ENCODE results near the gene RC3H2.
A peak's percentile ranks its signal among the peaks of the same experiment; 100 is the strongest.
"Not testable (repeated sequence)": the region's sequence is repeated elsewhere in the genome, so short reads cannot be mapped to it uniquely, and the experiment has no call there.

RC3H2 gene

DNA sequence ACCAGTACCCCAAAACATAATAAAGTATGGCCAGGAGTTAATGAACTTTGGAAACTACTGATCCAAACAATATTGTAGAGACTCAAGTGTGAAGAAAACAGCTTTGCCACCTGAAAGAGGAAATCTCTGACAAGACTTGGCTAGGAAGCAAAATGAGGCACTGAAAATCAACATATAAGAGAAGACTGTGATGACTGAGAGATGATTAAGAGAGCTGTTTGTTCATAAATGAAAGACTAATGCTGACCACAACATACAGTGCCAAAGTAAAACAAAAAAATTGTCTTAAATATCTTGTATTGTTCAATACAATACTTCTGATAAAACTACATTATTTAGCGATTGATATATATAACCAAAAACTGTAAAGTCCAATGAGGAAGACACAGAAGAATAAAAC, 7.2 kb downstream of the RC3H2 start:
- Histone ChIP-seq H3K9me3 (ENCODE audit: control extremely low read depth in 1 of 5, control insufficient read depth in 4 of 5, insufficient read depth in 2 of 5, low read depth in 1 of 5, low read length in 4 of 5) (no peaks in the 10 kb centered on the region), H3K4me3 (ENCODE audit: control insufficient read depth in 1 of 7, extremely low read depth in 1 of 7, insufficient read depth in 4 of 7, low read depth in 2 of 7, low read length in 6 of 7) (no peak overlapping the region), H3K27ac (ENCODE audit: insufficient read depth in 1 of 2, low read depth in 1 of 2, low read length in 2 of 2, poor library complexity in 1 of 2, severe bottlenecking in 2 of 2) (no peak overlapping the region), H3K27me3 (replicated peaks in 2 of 5; ENCODE audit: control insufficient read depth in 4 of 5, insufficient read depth in 5 of 5, low read length in 4 of 5) (no peaks in the 10 kb centered on the region), H3K36me3 (ENCODE audit: control insufficient read depth in 4 of 4, insufficient read depth in 4 of 4, low read length in 3 of 4) (peaks cover 4 to 36% (median 15%) of the 10 kb centered on the region in 4 experiments), H3K4me1 (ENCODE audit: control extremely low read depth in 1 of 4, control insufficient read depth in 4 of 4, insufficient read depth in 4 of 4, low read length in 3 of 4) (peaks cover 8 to 33% (median 21%) of the 10 kb centered on the region in 4 experiments)
- no CpG with 5 or more reads among the region's 1 CpG for WGBS (ENCODE audit: insufficient coverage)
- POLR2A ChIA-PET = interaction anchor here (0.7 kb wide), 1 partner anchor 60 kb away, joined by 3 read pairs; no protein-coding TSS in a partner anchor
- DNase-seq = no peak
- CTCF ChIA-PET = interaction anchor here (1.1 to 2.1 kb wide), 5 partner anchors 14 to 548 kb away, joined by 3 to 5 read pairs (median 4); no protein-coding TSS in a partner anchor

DNA sequence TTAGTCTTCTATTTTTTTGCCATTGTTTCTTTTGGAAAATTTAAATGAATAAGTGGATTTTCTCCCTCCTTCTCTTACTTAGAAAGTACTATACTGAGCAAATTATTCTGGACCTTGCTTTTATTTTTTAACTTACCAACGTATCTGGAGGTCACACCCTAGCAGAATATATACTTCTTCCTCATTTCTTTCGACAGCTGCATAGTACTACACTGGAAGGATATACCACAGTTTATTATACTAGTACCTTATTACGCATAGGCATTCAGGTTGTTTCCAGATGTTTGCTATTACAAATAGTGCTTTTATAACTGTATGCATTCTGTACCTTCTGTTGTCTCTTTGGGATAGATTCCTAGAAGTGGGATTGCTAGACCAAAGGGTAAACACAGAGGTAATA, 16.7 kb downstream of the RC3H2 start:
- H3K4me1 ChIP-seq (ENCODE audit: control extremely low read depth in 1 of 4, control insufficient read depth in 4 of 4, insufficient read depth in 4 of 4, low read length in 3 of 4) = no peaks in the 10 kb centered on the region
- POLR2A ChIA-PET = no interaction called here
- no peaks in the 10 kb centered on the region for H3K9me3 ChIP-seq (ENCODE audit: control extremely low read depth in 1 of 5, control insufficient read depth in 4 of 5, insufficient read depth in 2 of 5, low read depth in 1 of 5, low read length in 4 of 5)
- peaks cover 25 to 76% (median 39%) of the 10 kb centered on the region in 4 experiments for H3K36me3 ChIP-seq (ENCODE audit: control insufficient read depth in 4 of 4, insufficient read depth in 4 of 4, low read length in 3 of 4)
- H3K27ac ChIP-seq (ENCODE audit: insufficient read depth in 1 of 2, low read depth in 1 of 2, low read length in 2 of 2, poor library complexity in 1 of 2, severe bottlenecking in 2 of 2) = no peak overlapping the region
- H3K27me3 ChIP-seq (replicated peaks in 2 of 5; ENCODE audit: control insufficient read depth in 4 of 5, insufficient read depth in 5 of 5, low read length in 4 of 5) = no peaks in the 10 kb centered on the region
- no CpG with 5 or more reads among the region's 3 CpGs for WGBS (ENCODE audit: insufficient coverage)
- DNase-seq = no peak
- CTCF ChIA-PET = interaction anchor here (0.9 kb wide), 1 partner anchor 53 kb away, joined by 3 read pairs; no protein-coding TSS in a partner anchor
- no peak overlapping the region for H3K4me3 ChIP-seq (ENCODE audit: control insufficient read depth in 1 of 7, extremely low read depth in 1 of 7, insufficient read depth in 4 of 7, low read depth in 2 of 7, low read length in 6 of 7)

DNA sequence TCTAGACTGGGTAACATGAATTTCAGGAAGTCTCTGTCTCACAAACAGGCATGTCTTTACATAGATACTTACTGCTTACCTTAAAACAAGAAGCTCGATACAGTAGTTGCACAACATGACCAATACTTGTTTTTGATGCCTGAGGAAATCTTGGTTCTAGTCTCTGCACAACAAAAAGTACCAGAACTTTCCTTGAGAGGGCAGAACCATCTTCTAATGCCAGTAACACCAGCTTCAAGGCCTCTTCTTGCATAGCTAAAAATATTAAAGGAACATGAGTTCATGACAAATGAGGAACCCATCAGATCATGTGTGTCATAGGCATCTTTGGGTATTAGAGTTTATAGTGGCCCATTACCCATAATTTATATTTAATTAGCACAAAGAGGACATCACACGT, 22.0 kb downstream of the RC3H2 start:
- POLR2A ChIA-PET = interaction anchor here (0.6 kb wide), 1 partner anchor 34 kb away, joined by 4 read pairs; no protein-coding TSS in a partner anchor
- peak; percentile 22 to 55 (median 46) for DNase-seq
- H3K4me3 ChIP-seq (ENCODE audit: control insufficient read depth in 1 of 7, extremely low read depth in 1 of 7, insufficient read depth in 4 of 7, low read depth in 2 of 7, low read length in 6 of 7) = no peak overlapping the region
- H3K27me3 ChIP-seq (replicated peaks in 2 of 5; ENCODE audit: control insufficient read depth in 4 of 5, insufficient read depth in 5 of 5, low read length in 4 of 5) = no peaks in the 10 kb centered on the region
- CTCF ChIA-PET = interaction anchor here (0.7 to 2.1 kb wide), 5 partner anchors 9 to 108 kb away, joined by 3 to 6 read pairs (median 4); no protein-coding TSS in a partner anchor
- H3K4me1 ChIP-seq (ENCODE audit: control extremely low read depth in 1 of 4, control insufficient read depth in 4 of 4, insufficient read depth in 4 of 4, low read length in 3 of 4) = no peaks in the 10 kb centered on the region
- 90% methylated on average over 1 of the region's 2 CpGs for WGBS (ENCODE audit: insufficient coverage)
- no peak overlapping the region for H3K27ac ChIP-seq (ENCODE audit: insufficient read depth in 1 of 2, low read depth in 1 of 2, low read length in 2 of 2, poor library complexity in 1 of 2, severe bottlenecking in 2 of 2)
- H3K9me3 ChIP-seq (ENCODE audit: control extremely low read depth in 1 of 5, control insufficient read depth in 4 of 5, insufficient read depth in 2 of 5, low read depth in 1 of 5, low read length in 4 of 5) = no peaks in the 10 kb centered on the region
- peaks cover 17 to 82% (median 37%) of the 10 kb centered on the region in 4 experiments for H3K36me3 ChIP-seq (ENCODE audit: control insufficient read depth in 4 of 4, insufficient read depth in 4 of 4, low read length in 3 of 4)

DNA sequence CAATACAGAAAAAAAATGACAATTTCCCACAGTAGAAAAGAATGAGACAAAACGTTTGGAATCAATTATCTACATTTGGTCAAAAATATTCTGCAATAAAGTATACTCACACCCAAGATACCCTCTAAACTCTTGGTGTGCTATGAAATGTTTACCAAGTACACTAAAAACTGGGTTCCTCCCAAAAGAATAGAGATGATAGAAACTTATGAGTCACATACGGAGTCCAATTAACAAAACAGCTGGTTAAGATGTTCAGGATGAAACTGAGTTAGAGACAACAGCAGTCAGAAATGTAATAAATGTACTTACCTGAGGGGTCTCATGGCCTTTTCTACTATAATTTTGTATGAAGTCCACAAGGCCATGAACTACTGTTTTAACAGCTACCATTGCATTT, 25.7 kb downstream of the RC3H2 start:
- Histone ChIP-seq H3K9me3 (ENCODE audit: control extremely low read depth in 1 of 5, control insufficient read depth in 4 of 5, insufficient read depth in 2 of 5, low read depth in 1 of 5, low read length in 4 of 5) (no peaks in the 10 kb centered on the region), H3K4me1 (ENCODE audit: control extremely low read depth in 1 of 4, control insufficient read depth in 4 of 4, insufficient read depth in 4 of 4, low read length in 3 of 4) (no peaks in the 10 kb centered on the region), H3K27me3 (replicated peaks in 2 of 5; ENCODE audit: control insufficient read depth in 4 of 5, insufficient read depth in 5 of 5, low read length in 4 of 5) (no peaks in the 10 kb centered on the region), H3K4me3 (ENCODE audit: control insufficient read depth in 1 of 7, extremely low read depth in 1 of 7, insufficient read depth in 4 of 7, low read depth in 2 of 7, low read length in 6 of 7) (no peak overlapping the region), H3K36me3 (ENCODE audit: control insufficient read depth in 4 of 4, insufficient read depth in 4 of 4, low read length in 3 of 4) (peaks cover 25 to 89% (median 56%) of the 10 kb centered on the region in 4 experiments), H3K27ac (ENCODE audit: insufficient read depth in 1 of 2, low read depth in 1 of 2, low read length in 2 of 2, poor library complexity in 1 of 2, severe bottlenecking in 2 of 2) (no peak overlapping the region)
- DNase-seq = no peak
- POLR2A ChIA-PET = no interaction called here
- WGBS (ENCODE audit: insufficient coverage) = 86% methylated on average over 1 of the region's 2 CpGs
- CTCF ChIA-PET = no interaction called here

DNA sequence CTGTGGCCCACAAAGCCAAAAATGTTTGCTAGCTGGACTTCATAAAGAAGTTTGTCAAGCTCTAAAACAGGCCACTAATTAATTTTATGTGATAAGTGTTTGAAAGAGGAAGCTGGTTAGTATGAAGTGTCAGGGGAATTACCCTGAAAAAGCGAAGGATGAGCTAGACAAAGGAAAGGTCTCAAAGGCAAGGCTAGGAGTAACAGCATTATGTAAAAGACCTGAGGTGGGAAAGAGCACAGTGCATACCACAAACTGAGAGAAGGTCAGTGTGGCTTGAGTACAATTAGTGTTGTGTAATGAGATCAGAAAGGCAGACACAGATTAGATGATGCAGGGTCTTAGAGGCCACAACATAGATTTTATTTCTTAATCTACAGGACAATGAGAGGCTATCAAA, 29.6 kb downstream of the RC3H2 start:
- Histone ChIP-seq H3K27ac (ENCODE audit: insufficient read depth in 1 of 2, low read depth in 1 of 2, low read length in 2 of 2, poor library complexity in 1 of 2, severe bottlenecking in 2 of 2) (peak overlapping the region in 1 of 2 experiments; percentile 17), H3K4me3 (ENCODE audit: control insufficient read depth in 1 of 7, extremely low read depth in 1 of 7, insufficient read depth in 4 of 7, low read depth in 2 of 7, low read length in 6 of 7) (no peak overlapping the region), H3K9me3 (ENCODE audit: control extremely low read depth in 1 of 5, control insufficient read depth in 4 of 5, insufficient read depth in 2 of 5, low read depth in 1 of 5, low read length in 4 of 5) (no peaks in the 10 kb centered on the region), H3K36me3 (ENCODE audit: control insufficient read depth in 4 of 4, insufficient read depth in 4 of 4, low read length in 3 of 4) (peaks cover 30 to 87% (median 56%) of the 10 kb centered on the region in 4 experiments), H3K27me3 (replicated peaks in 2 of 5; ENCODE audit: control insufficient read depth in 4 of 5, insufficient read depth in 5 of 5, low read length in 4 of 5) (no peaks in the 10 kb centered on the region), H3K4me1 (ENCODE audit: control extremely low read depth in 1 of 4, control insufficient read depth in 4 of 4, insufficient read depth in 4 of 4, low read length in 3 of 4) (no peaks in the 10 kb centered on the region)
- no peak for DNase-seq
- CTCF ChIA-PET = interaction anchor here (0.8 to 2.0 kb wide), 5 partner anchors 11 to 38 kb away, joined by 3 to 5 read pairs (median 5); no protein-coding TSS in a partner anchor
- 92% methylated on average over 1 of the region's 1 CpG for WGBS (ENCODE audit: insufficient coverage)
- POLR2A ChIA-PET = no interaction called here

DNA sequence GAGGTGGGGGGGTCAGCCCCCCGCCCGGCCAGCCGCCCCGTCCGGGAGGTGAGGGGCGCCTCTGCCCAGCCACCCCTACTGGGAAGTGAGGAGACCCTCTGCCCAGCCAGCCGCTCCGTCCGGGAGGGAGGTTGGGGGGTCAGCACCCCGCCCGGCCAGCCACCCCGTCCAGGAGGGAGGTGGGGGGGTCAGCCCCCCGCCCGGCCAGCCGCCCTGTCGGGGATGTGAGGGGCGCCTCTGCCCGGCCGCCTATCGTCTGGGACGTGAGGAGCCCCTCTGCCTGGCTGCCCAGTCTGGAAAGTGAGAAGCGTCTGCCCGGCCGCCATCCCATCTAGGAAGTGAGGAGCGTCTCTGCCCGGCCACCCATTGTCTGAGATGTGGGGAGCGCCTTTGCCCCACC, 37.9 kb downstream of the RC3H2 start:
- H3K9me3 ChIP-seq (ENCODE audit: control extremely low read depth in 1 of 5, control insufficient read depth in 4 of 5, insufficient read depth in 2 of 5, low read depth in 1 of 5, low read length in 4 of 5); H3K27me3 ChIP-seq (replicated peaks in 2 of 5; ENCODE audit: control insufficient read depth in 4 of 5, insufficient read depth in 5 of 5, low read length in 4 of 5); H3K4me3 ChIP-seq (ENCODE audit: control insufficient read depth in 1 of 7, extremely low read depth in 1 of 7, insufficient read depth in 4 of 7, low read depth in 2 of 7, low read length in 6 of 7); CTCF ChIA-PET; DNase-seq; POLR2A ChIA-PET; H3K4me1 ChIP-seq (ENCODE audit: control extremely low read depth in 1 of 4, control insufficient read depth in 4 of 4, insufficient read depth in 4 of 4, low read length in 3 of 4); H3K27ac ChIP-seq (ENCODE audit: insufficient read depth in 1 of 2, low read depth in 1 of 2, low read length in 2 of 2, poor library complexity in 1 of 2, severe bottlenecking in 2 of 2): not testable (repeated sequence)
- H3K36me3 ChIP-seq (ENCODE audit: control insufficient read depth in 4 of 4, insufficient read depth in 4 of 4, low read length in 3 of 4) = peaks cover 16 to 41% (median 27%) of the 10 kb centered on the region in 4 experiments
- WGBS (ENCODE audit: insufficient coverage) = no CpG with 5 or more reads among the region's 27 CpGs

DNA sequence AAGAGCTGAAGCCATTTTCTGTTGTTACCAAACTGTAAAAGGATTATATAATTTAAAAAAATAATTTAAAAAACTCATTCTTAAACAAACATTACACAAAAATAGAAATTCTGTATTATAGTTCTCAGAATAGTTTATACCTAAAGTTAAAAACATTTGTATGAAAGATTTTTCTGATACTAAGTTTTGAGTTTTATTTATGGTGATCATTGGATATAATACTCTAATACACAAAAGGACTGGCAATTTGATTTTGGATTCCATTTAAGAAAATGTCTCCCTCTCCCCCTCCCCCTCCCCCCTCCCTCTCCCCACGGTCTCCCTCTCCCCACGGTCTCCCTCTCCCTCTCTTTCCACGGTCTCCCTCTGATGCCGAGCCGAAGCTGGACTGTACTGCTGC, 39.1 kb downstream of the RC3H2 start:
- WGBS (ENCODE audit: insufficient coverage) = no CpG with 5 or more reads among the region's 5 CpGs

More for the DNA sequence above, 39.1 kb downstream of the RC3H2 start:
- Histone ChIP-seq H3K4me3 (ENCODE audit: control insufficient read depth in 1 of 7, extremely low read depth in 1 of 7, insufficient read depth in 4 of 7, low read depth in 2 of 7, low read length in 6 of 7) (no peak overlapping the region), H3K27ac (ENCODE audit: insufficient read depth in 1 of 2, low read depth in 1 of 2, low read length in 2 of 2, poor library complexity in 1 of 2, severe bottlenecking in 2 of 2) (no peak overlapping the region), H3K9me3 (ENCODE audit: control extremely low read depth in 1 of 5, control insufficient read depth in 4 of 5, insufficient read depth in 2 of 5, low read depth in 1 of 5, low read length in 4 of 5) (no peaks in the 10 kb centered on the region), H3K36me3 (ENCODE audit: control insufficient read depth in 4 of 4, insufficient read depth in 4 of 4, low read length in 3 of 4) (peaks cover 12 to 36% (median 24%) of the 10 kb centered on the region in 4 experiments), H3K27me3 (replicated peaks in 2 of 5; ENCODE audit: control insufficient read depth in 4 of 5, insufficient read depth in 5 of 5, low read length in 4 of 5) (no peaks in the 10 kb centered on the region), H3K4me1 (ENCODE audit: control extremely low read depth in 1 of 4, control insufficient read depth in 4 of 4, insufficient read depth in 4 of 4, low read length in 3 of 4) (no peaks in the 10 kb centered on the region)
- CTCF ChIA-PET = no interaction called here
- POLR2A ChIA-PET = no interaction called here
- no peak for DNase-seq

Measured in common myeloid progenitor, CD34-positive (primary cell).